H1 (cell line): ENCODE data around the gene SLC48A1. TPM values are rescaled to one million over a fixed set of nuclear protein-coding genes. Genes with fewer than 3 reads are reported as not detected.

Source experiments
- BACH1 ChIP-seq: IDR thresholded peaks from 2 replicates; pipeline ENCODE4 v1.6.1; 2012; ENCODE audit warnings: low read length, improper control_type of control experiment
- BRCA1 ChIP-seq: IDR thresholded peaks from 2 replicates; pipeline ENCODE4 v1.6.1; 2012; ENCODE audit warnings: low read depth, low read length, improper control_type of control experiment
- CREB1 ChIP-seq: IDR thresholded peaks from 2 replicates; pipeline ENCODE4 v1.6.1; 2012; ENCODE audit warnings: inconsistent platforms
- CTBP2 ChIP-seq: IDR thresholded peaks from 2 replicates; pipeline ENCODE4 v1.7.0; 2011; ENCODE audit warnings: borderline replicate concordance, mild to moderate bottlenecking, moderate library complexity, mixed read lengths, low read length; ENCODE audit not compliant: insufficient read depth, insufficient read length
- EP300 ChIP-seq, 2 experiments: IDR thresholded peaks; 1 replicate in 1 of 2; 2 replicates in 1 of 2; pipeline ENCODE4 v1.6.1; 2011 to 2012; ENCODE audit warnings: low read depth in 2 of 2, low read length in 2 of 2, mild to moderate bottlenecking in 2 of 2, borderline replicate concordance in 1 of 2, inconsistent platforms in 1 of 2, moderate library complexity in 1 of 2
- JUN ChIP-seq: IDR thresholded peaks from 2 replicates; pipeline ENCODE4 v1.6.1; 2011; ENCODE audit warnings: low read depth, mild to moderate bottlenecking, improper control_type of control experiment, low read length
- KDM1A ChIP-seq: fragments of 200-600, 300-600 bp; sonication (generic); IDR thresholded peaks from 2 replicates; pipeline ENCODE4 v1.7.1; 2016; ENCODE audit warnings: mild to moderate bottlenecking, low read length, borderline replicate concordance
- KDM4A ChIP-seq: IDR thresholded peaks from one replicate; pipeline ENCODE4 v1.7.1; 2012; ENCODE audit warnings: low read depth, mild to moderate bottlenecking, moderate library complexity, low read length, inconsistent platforms; ENCODE audit not compliant: severe bottlenecking
- KDM5A ChIP-seq: fragments of 200-600 bp; IDR thresholded peaks from 2 replicates; pipeline ENCODE4 v1.7.1; 2012; ENCODE audit warnings: mild to moderate bottlenecking, low read length, inconsistent platforms, mixed read lengths
- NRF1 ChIP-seq: IDR thresholded peaks from 2 replicates; pipeline ENCODE4 v1.6.1; 2011; ENCODE audit warnings: mild to moderate bottlenecking, low read depth, low read length, improper control_type of control experiment
- PHF8 ChIP-seq: fragments of 200-600 bp; sonication (generic); conservative IDR thresholded peaks from 2 replicates; pipeline ENCODE4 v1.7.1; 2012; ENCODE audit warnings: low read depth, mild to moderate bottlenecking, inconsistent platforms, low read length, moderate library complexity
- POLR2AphosphoS5 ChIP-seq: IDR thresholded peaks from 2 replicates; pipeline ENCODE4 v1.6.1; 2011; ENCODE audit warnings: low read depth, low read length
- RAD21 ChIP-seq, 2 experiments: IDR thresholded peaks in 1 of 2; conservative IDR thresholded peaks in 1 of 2; 2 replicates each; pipeline ENCODE4 v1.6.1; 2011; ENCODE audit warnings: low read depth in 2 of 2, low read length in 2 of 2, improper control_type of control experiment in 1 of 2, inconsistent platforms in 1 of 2, mild to moderate bottlenecking in 1 of 2, moderate library complexity in 1 of 2
- RXRA ChIP-seq: IDR thresholded peaks from 2 replicates; pipeline ENCODE4 v1.6.1; 2011; ENCODE audit warnings: low read depth, mild to moderate bottlenecking, low read length, moderate library complexity; ENCODE audit not compliant: insufficient read depth
- SAP30 ChIP-seq: fragments of 300-600 bp; sonication (generic); IDR thresholded peaks from 2 replicates; pipeline ENCODE4 v1.7.1; 2012; ENCODE audit warnings: low read length, moderate library complexity, mild to moderate bottlenecking, inconsistent platforms; ENCODE audit not compliant: insufficient read depth, insufficient replicate concordance
- TAF7 ChIP-seq: optimal IDR thresholded peaks from 2 replicates; pipeline ENCODE3; 2011; ENCODE audit warnings: low read depth, mild to moderate bottlenecking, inconsistent platforms, low read length, moderate library complexity, borderline replicate concordance
- TBP ChIP-seq: IDR thresholded peaks from 2 replicates; pipeline ENCODE4 v1.6.1; 2011; ENCODE audit warnings: low read depth, low read length, improper control_type of control experiment
- TEAD4 ChIP-seq: IDR thresholded peaks from 2 replicates; pipeline ENCODE4 v1.6.1; 2012; ENCODE audit warnings: low read depth, low read length, inconsistent platforms, mixed read lengths
- YY1 ChIP-seq: IDR thresholded peaks from 2 replicates; pipeline ENCODE4 v1.6.1; 2011; ENCODE audit warnings: low read depth, mild to moderate bottlenecking, low read length
- ZNF274 ChIP-seq: IDR thresholded peaks from 2 replicates; pipeline ENCODE4 v1.7.0; 2012; ENCODE audit warnings: low read length, borderline replicate concordance; ENCODE audit errors: extremely low read depth
- polyA plus RNA-seq, 7 experiments: library from polyadenylated mRNA; depleted of rRNA in 3 of 7; stranded (reverse) in 5 of 7; unstranded in 2 of 7; fragments of >200 nt in 5 of 7; fragments of 200-250 nt in 2 of 7; gene quantifications; 1 replicate in 5 of 7; 2 replicates in 1 of 7; 4 replicates in 1 of 7; pipeline versions ENCODE4 v1.2.1 to v1.2.3, GENCODE V29; 2011 to 2013; ENCODE audit warnings: missing spikeins in 2 of 7, mixed read lengths in 2 of 7
- total RNA-seq: library from RNA; stranded (reverse); fragmentation: NEBNext Ultra II Directional; extraction: Animal tissue kit (Norgen Biotek cat#: 25700); gene quantifications from 2 replicates; pipeline ENCODE4 v1.2.1, GENCODE V29; 2021
- TF ChIP-seq, protein P1 (sequence below): IDR thresholded peaks from 2 replicates; pipeline ENCODE4 v1.6.1; 2012; ENCODE audit warnings: inconsistent platforms
- TF ChIP-seq, protein P2 (sequence below): IDR thresholded peaks from 2 replicates; pipeline ENCODE4 v1.6.1; 2011; ENCODE audit warnings: low read depth, mild to moderate bottlenecking, low read length; ENCODE audit not compliant: insufficient read depth

SLC48A1 gene
- total and polyA plus RNA-seq, 2 of the 8 experiments (the other 6 are each of a cell fraction or from before 2014, with no cell fraction given): 9.5 to 14.1 TPM

DNA sequence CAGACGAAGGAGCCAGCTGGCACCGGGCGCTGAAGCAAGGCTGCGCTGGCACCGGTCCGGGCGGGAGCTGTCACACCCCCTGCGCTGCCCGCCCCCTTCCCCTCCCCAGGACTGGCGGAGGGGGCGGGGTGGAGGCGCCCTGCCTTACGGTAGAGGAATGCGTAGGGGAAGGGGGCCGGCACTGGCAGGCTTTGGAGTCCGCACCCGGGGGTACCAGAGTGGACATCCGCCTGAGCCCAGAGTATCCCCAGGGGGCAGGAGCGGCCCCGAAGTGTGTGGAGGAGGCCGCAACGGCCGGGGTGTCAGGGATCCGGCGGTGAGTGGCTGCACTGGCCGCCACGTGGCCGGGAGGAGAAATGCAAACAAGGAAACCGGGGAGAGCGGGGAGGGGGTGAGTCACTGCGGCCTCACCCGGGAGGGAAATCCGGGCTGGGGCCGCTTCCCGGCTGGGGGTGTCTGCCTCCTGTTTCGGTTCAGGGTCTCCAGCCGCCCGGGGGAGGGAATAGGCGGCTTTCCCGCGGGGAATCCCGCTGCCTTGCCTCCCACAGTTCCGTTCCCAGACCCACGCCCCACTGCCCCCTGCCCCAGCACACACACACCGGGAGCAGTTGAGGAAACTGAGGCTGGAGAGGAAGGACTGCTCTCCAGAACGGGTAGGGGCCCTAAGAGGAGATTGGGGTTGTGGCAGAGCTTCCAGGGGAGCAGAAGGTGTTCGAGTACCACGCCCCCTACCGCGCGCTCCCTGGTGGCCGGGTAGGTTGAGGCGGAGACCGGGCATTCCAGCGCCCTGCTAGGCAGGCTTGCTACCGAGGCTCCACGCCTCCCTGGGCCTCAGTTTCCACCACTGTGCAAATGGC is 14.0 kb upstream of the SLC48A1 start, which contains the start of gene RAPGEF3 (continued):
- TF ChIP-seq, protein P1, sequence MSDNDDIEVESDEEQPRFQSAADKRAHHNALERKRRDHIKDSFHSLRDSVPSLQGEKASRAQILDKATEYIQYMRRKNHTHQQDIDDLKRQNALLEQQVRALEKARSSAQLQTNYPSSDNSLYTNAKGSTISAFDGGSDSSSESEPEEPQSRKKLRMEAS: peak; percentile 94
- TF ChIP-seq CTBP2: no peak
- TF ChIP-seq ZNF274: no peak
- TF ChIP-seq YY1: no peak
- TF ChIP-seq, protein P2, sequence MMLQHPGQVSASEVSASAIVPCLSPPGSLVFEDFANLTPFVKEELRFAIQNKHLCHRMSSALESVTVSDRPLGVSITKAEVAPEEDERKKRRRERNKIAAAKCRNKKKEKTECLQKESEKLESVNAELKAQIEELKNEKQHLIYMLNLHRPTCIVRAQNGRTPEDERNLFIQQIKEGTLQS: 0 out of 2 replicates have a peak, but pooled peaks have one; percentile 3
- peak in 1 of 2 experiments; percentile 33; a peak in 1 of 3 replicates for TF ChIP-seq EP300 (IDR thresholded peaks at IDR 0.05; ENCODE audit: borderline replicate concordance in 1 of 2, low read depth in 2 of 2, low read length in 2 of 2)
- TF ChIP-seq PHF8: no peak; the same call in 1 of the 2 replicates
- peak; percentile 65; the same call in 1 of the 2 replicates for TF ChIP-seq TEAD4
- no peak for TF ChIP-seq RXRA
- TF ChIP-seq BACH1: no peak
- no peak for TF ChIP-seq SAP30
- no peak for TF ChIP-seq BRCA1
- TF ChIP-seq POLR2AphosphoS5: no peak
- no peak for TF ChIP-seq KDM1A
- TF ChIP-seq CREB1: 0 out of 2 replicates have a peak, but pooled peaks have one; percentile 7
- TF ChIP-seq KDM5A: no peak
- no peak for TF ChIP-seq NRF1
- no peak for TF ChIP-seq TBP
- peak; percentile 79 for TF ChIP-seq KDM4A
- TF ChIP-seq RAD21 (IDR thresholded peaks at IDR 0.05 in 1 of 2, conservative IDR thresholded peaks at IDR 0.05 in 1 of 2; ENCODE audit: low read depth in 2 of 2, low read length in 2 of 2): peak; percentile 29 to 35
- TF ChIP-seq TAF7: no peak
- TF ChIP-seq JUN: no peak
